Neural cell (in vitro differentiated cells): ENCODE results near the gene NPAS3. TPM values are rescaled to one million over a fixed set of nuclear protein-coding genes. Genes with fewer than 3 reads are reported as not detected.

ENCODE experiments used
- H2AFZ ChIP-seq: fragments of 200-600, 300-800 bp; sonication (generic), shearing (Covaris generic); 2 replicates; pipeline ENCODE4 v1.6.0; 2014; ENCODE audit warnings: low read depth, mild to moderate bottlenecking, antibody characterized with exemption, low read length, moderate library complexity
- H3F3A ChIP-seq: fragments of 200-600 bp; shearing (Covaris generic); 2 replicates; pipeline ENCODE4 v1.6.1; 2016; ENCODE audit warnings: mild to moderate bottlenecking, moderate library complexity, mixed read lengths, antibody characterized with exemption, low read length; ENCODE audit not compliant: insufficient read depth, poor library complexity, severe bottlenecking
- H3K27ac ChIP-seq: fragments of 200-600, 300-800 bp; sonication (generic), shearing (Covaris generic); 2 replicates; pipeline ENCODE4 v1.5.1; 2014; ENCODE audit warnings: mild to moderate bottlenecking, low read length, moderate library complexity
- H3K27me3 ChIP-seq: fragments of 300-800, 200-600 bp; sonication (generic), shearing (Covaris generic); 2 replicates; pipeline ENCODE4 v1.6.0; 2014; ENCODE audit warnings: mild to moderate bottlenecking, low read depth, low read length, moderate library complexity; ENCODE audit not compliant: insufficient read depth
- H3K36me3 ChIP-seq: fragments of 300-800, 200-600 bp; sonication (generic), shearing (Covaris generic); 2 replicates; pipeline ENCODE4 v1.5.1; 2014; ENCODE audit warnings: mild to moderate bottlenecking, antibody characterized with exemption, low read length, moderate library complexity; ENCODE audit not compliant: insufficient read depth
- H3K4me2 ChIP-seq: fragments of 300-800, 200-600 bp; sonication (generic), shearing (Covaris generic); 2 replicates; pipeline ENCODE4 v1.6.0; 2014; ENCODE audit warnings: mild to moderate bottlenecking, low read length
- H3K4me3 ChIP-seq: fragments of 300-800, 200-600 bp; sonication (generic), shearing (Covaris generic); 2 replicates; pipeline ENCODE4 v1.5.1; 2014; ENCODE audit warnings: mild to moderate bottlenecking, low read length, moderate library complexity
- H3K79me2 ChIP-seq: fragments of 200-600 bp; shearing (Covaris generic); replicated peaks from 2 replicates; pipeline ENCODE4 v1.6.0; 2014; ENCODE audit warnings: mild to moderate bottlenecking, low read length, moderate library complexity; ENCODE audit not compliant: insufficient read depth
- H3K9ac ChIP-seq: fragments of 300-800, 200-600 bp; sonication (generic), shearing (Covaris generic); 2 replicates; pipeline ENCODE4 v1.6.1; 2016; ENCODE audit warnings: mild to moderate bottlenecking, low read length, mixed read lengths
- H3K9me2 ChIP-seq: fragments of 200-600 bp; shearing (Covaris generic); 2 replicates; pipeline ENCODE4 v1.6.1; 2016; ENCODE audit warnings: mild to moderate bottlenecking, low read length, mixed read lengths; ENCODE audit not compliant: insufficient read depth
- H3K9me3 ChIP-seq: fragments of 200-600, 300-800 bp; sonication (generic), shearing (Covaris generic); 2 replicates; pipeline ENCODE4 v1.6.1; 2016; ENCODE audit warnings: mild to moderate bottlenecking, mixed run types, low read length, moderate library complexity, mixed read lengths
- H4K20me1 ChIP-seq: fragments of 200-600 bp; shearing (Covaris generic); 2 replicates; pipeline ENCODE4 v1.6.1; 2016; ENCODE audit warnings: mild to moderate bottlenecking, mixed run types; ENCODE audit not compliant: insufficient read depth
- CTCF ChIP-seq: fragments of 450-650 bp; IDR thresholded peaks from 2 replicates; pipeline ENCODE4 v1.5.1; 2014; ENCODE audit warnings: antibody characterized with exemption, mild to moderate bottlenecking, moderate library complexity; ENCODE audit not compliant: poor library complexity, severe bottlenecking
- EP300 ChIP-seq: fragments of 450-650 bp; conservative IDR thresholded peaks from 2 replicates; pipeline ENCODE4 v1.6.1; 2014; ENCODE audit warnings: antibody characterized with exemption, mild to moderate bottlenecking, moderate library complexity; ENCODE audit not compliant: poor library complexity, severe bottlenecking
- EZH2 ChIP-seq: fragments of 200-600, 300-800 bp; shearing (Covaris generic), sonication (generic); IDR thresholded peaks from 2 replicates; pipeline ENCODE4 v1.6.1; 2014; ENCODE audit warnings: antibody characterized with exemption, low read length, borderline replicate concordance, mild to moderate bottlenecking; ENCODE audit not compliant: insufficient read depth, poor library complexity, severe bottlenecking
- MXI1 ChIP-seq: fragments of 450-650 bp; conservative IDR thresholded peaks from 2 replicates; pipeline ENCODE4 v1.6.1; 2014; ENCODE audit warnings: antibody characterized with exemption, mild to moderate bottlenecking; ENCODE audit not compliant: poor library complexity, severe bottlenecking
- POLR2AphosphoS5 ChIP-seq: IDR thresholded peaks from 2 replicates; pipeline ENCODE4 v1.6.1; 2012
- RAD21 ChIP-seq: fragments of 450-650 bp; conservative IDR thresholded peaks from 2 replicates; pipeline ENCODE4 v1.6.1; 2014; ENCODE audit warnings: antibody characterized with exemption, mild to moderate bottlenecking, moderate library complexity
- REST ChIP-seq: IDR thresholded peaks from 2 replicates; pipeline ENCODE4 v1.6.1; 2012; ENCODE audit warnings: borderline replicate concordance
- SMC3 ChIP-seq: fragments of 450-650 bp; conservative IDR thresholded peaks from 2 replicates; pipeline ENCODE4 v1.6.1; 2014; ENCODE audit warnings: antibody characterized with exemption, mild to moderate bottlenecking, moderate library complexity; ENCODE audit not compliant: poor library complexity
- TAF1 ChIP-seq: IDR thresholded peaks from 2 replicates; pipeline ENCODE4 v1.6.1; 2012; ENCODE audit warnings: low read depth
- polyA plus RNA-seq: library from polyadenylated mRNA; depleted of rRNA; stranded (reverse); fragments of >200 nt; gene quantifications from 2 replicates; pipeline ENCODE4 v1.2.3, GENCODE V29; 2014

NPAS3 gene
- polyA plus RNA-seq, 1 donor from 2014 or later = 1.3 TPM

DNA sequence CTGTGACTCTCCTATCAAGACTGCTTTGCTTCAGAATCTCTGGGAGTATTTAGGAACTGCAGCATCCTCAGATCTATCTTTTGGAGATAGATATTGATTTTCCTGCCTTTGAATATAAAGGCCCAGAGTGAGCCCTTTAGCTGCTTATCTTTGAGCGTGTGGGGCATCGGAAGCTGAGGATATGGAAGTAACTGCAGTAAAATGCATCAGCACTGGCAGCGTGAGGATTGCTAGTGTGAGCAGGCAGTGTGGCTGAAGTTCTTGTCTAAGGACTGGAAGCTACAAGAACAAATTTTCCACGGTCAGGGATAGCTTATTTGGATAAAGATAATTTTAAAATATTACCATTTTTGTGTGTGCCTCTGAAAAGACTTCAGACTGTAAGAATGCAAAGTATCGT lies 474.7 kb downstream of the NPAS3 start:
- Histone ChIP-seq H3K27ac (no peak overlapping the region), H3K36me3 (no peaks in the 10 kb centered on the region), H3K4me3 (no peak overlapping the region), H4K20me1 (no peaks in the 10 kb centered on the region), H3K79me2 (no peaks in the 10 kb centered on the region), H2AFZ (no peak overlapping the region), H3K9me2 (no peaks in the 10 kb centered on the region), H3K9ac (no peak overlapping the region), H3K4me2 (no peak overlapping the region), H3K9me3 (no peaks in the 10 kb centered on the region), H3F3A (no peaks in the 10 kb centered on the region), H3K27me3 (no peaks in the 10 kb centered on the region)
- no peak for TF ChIP-seq REST
- no peak for TF ChIP-seq TAF1
- no peak for TF ChIP-seq EP300
- TF ChIP-seq MXI1 = no peak
- TF ChIP-seq EZH2 = no peak
- no peak for TF ChIP-seq POLR2AphosphoS5
- TF ChIP-seq SMC3 = no peak
- no peak for TF ChIP-seq CTCF
- no peak for TF ChIP-seq RAD21

GRCh38 chr14:33414041-33414440 lies 475.4 kb downstream of the NPAS3 start:
- Histone ChIP-seq H3K9me3 (no peaks in the 10 kb centered on the region), H3K27me3 (no peaks in the 10 kb centered on the region), H3K36me3 (no peaks in the 10 kb centered on the region), H3K27ac (no peak overlapping the region), H3K9ac (no peak overlapping the region), H3F3A (no peaks in the 10 kb centered on the region), H2AFZ (no peak overlapping the region), H3K9me2 (no peaks in the 10 kb centered on the region), H4K20me1 (no peaks in the 10 kb centered on the region), H3K4me2 (no peak overlapping the region), H3K79me2 (no peaks in the 10 kb centered on the region), H3K4me3 (no peak overlapping the region)
- TF ChIP-seq EZH2 = no peak
- TF ChIP-seq RAD21 = no peak
- no peak for TF ChIP-seq MXI1
- no peak for TF ChIP-seq TAF1
- TF ChIP-seq CTCF = no peak
- no peak for TF ChIP-seq POLR2AphosphoS5
- TF ChIP-seq REST = no peak
- TF ChIP-seq SMC3 = no peak
- TF ChIP-seq EP300 = no peak
